Measurements from ENCODE around the gene NAALADL2.
A peak's percentile ranks its signal among the peaks of the same experiment; 100 is the strongest.
"Not testable (repeated sequence)": the region's sequence is repeated elsewhere in the genome, so short reads cannot be mapped to it uniquely, and the experiment has no call there.

NAALADL2 gene

DNA sequence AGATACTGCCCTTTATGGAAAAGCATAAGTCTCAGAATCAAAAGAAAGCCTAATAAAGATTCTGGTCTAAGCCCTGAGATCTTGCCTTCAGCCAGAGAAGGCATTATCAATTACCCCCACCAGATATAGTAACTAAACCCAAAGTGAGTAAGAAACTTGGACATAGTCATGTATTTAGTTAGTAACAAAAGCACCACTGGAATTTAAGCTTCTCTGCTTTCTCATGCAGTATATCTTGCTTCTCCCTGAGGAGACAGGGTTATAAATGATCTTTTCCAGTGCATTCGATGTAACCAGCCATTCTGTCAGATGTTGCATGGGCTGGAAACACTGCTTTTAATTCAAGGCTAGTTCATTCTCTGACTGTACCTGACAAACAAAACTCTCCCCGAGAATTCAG lies 946.7 kb downstream of the NAALADL2 start:
- Histone ChIP-seq H3K9ac (ENCODE audit: low read length) (no peak overlapping the region), H4K5ac (ENCODE audit: low read length) (no peak overlapping the region), H3K4me2 (ENCODE audit: low read length) (no peak overlapping the region), H3K36me3 (ENCODE audit: control insufficient read depth, insufficient read depth, low read length) (no peaks in the 10 kb centered on the region), H3K4me3 (ENCODE audit: low read length) (no peak overlapping the region), H2BK15ac (replicated peaks; ENCODE audit: low read depth) (no peak overlapping the region), H3K79me1 (ENCODE audit: low read length) (no peaks in the 10 kb centered on the region), H3K23ac (ENCODE audit: low read length) (no peak overlapping the region), H3K4ac (ENCODE audit: low read depth, low read length) (no peak overlapping the region), H4K8ac (ENCODE audit: low read depth, low read length) (no peak overlapping the region), H2BK5ac (ENCODE audit: low read length) (no peak overlapping the region), H3K27ac (ENCODE audit: low read depth, low read length) (no peak overlapping the region), H3K18ac (ENCODE audit: low read length) (peak overlapping the region; percentile 47), H3K56ac (ENCODE audit: low read length) (no peak overlapping the region), H3K79me2 (ENCODE audit: control insufficient read depth, insufficient read depth, low read length) (no peaks in the 10 kb centered on the region), H2AK5ac (ENCODE audit: low read length) (no peak overlapping the region), H3K27me3 (ENCODE audit: insufficient read depth, low read length, poor library complexity) (no peaks in the 10 kb centered on the region), H3K4me1 (ENCODE audit: control insufficient read depth, low read depth, low read length) (no peaks in the 10 kb centered on the region), H2BK120ac (ENCODE audit: low read depth, low read length) (no peak overlapping the region)
- no CpG with 5 or more reads among the region's 2 CpGs for WGBS (ENCODE audit: extremely low coverage, insufficient coverage, low lambda C conversion rate)
- no peak for DNase-seq

DNA sequence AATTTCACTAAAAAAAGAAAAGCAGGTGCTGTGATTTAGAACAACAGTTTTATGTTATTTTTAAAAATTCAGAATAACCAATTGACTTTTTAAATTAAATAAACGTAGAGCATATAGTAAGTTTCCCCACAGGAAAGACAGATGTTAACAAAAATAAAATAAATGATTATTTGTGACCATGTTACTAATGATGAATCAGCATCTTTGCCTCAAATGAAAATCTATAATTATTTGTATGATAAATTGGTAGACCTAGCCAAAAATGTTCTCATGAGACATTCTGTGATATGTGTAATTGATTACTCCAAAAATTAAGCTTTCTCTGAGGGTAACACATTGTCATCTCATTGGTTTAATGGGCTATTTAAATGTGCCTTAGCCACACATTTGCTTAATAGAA lies 948.0 kb downstream of the NAALADL2 start:
- DNase-seq, result no peak
- no peaks in the 10 kb centered on the region for H3K36me3 ChIP-seq (ENCODE audit: control insufficient read depth, insufficient read depth, low read length)

DNA sequence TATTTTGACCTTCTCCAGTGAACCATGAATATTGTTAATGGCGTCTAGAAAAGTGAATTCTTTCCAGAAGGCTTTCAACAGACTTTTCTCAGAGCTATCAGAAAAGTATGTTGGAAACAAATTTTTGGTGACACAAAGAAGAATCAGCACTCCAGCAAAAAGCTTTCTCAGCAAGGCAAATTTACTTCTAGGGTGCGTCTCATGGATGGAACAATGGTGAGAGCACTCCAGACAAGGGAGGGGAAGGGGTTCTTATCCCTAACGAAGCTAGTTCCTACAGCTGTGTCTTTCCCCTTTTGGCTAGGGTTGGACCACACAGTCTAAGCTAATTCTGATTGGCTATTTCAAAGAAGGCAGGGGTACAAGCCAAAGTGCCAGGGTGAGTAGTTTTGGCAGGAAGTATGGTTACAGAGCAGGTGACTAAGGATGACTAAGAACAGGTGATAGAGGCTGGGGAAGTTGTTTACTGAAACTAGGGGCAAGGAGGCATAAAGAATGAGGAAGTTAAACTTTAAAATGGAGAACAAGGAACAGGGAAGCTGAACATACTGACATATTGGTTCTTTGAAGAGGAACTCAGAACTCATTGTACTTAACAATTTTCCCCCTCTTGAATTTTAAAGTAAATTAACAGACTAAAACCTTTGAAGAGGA lies 959.8 kb downstream of the NAALADL2 start:
- Histone ChIP-seq H3K36me3 (ENCODE audit: control insufficient read depth, insufficient read depth, low read length) (no peaks in the 10 kb centered on the region), H2BK15ac (replicated peaks; ENCODE audit: low read depth) (no peak overlapping the region), H3K4me1 (ENCODE audit: control insufficient read depth, low read depth, low read length) (no peaks in the 10 kb centered on the region), H3K27ac (ENCODE audit: low read depth, low read length) (no peak overlapping the region), H3K27me3 (ENCODE audit: insufficient read depth, low read length, poor library complexity) (no peaks in the 10 kb centered on the region), H3K23ac (ENCODE audit: low read length) (no peak overlapping the region), H4K5ac (ENCODE audit: low read length) (no peak overlapping the region), H3K4ac (ENCODE audit: low read depth, low read length) (no peak overlapping the region), H3K18ac (ENCODE audit: low read length) (no peak overlapping the region), H3K4me2 (ENCODE audit: low read length) (no peak overlapping the region), H2AK5ac (ENCODE audit: low read length) (no peak overlapping the region), H2BK120ac (ENCODE audit: low read depth, low read length) (no peak overlapping the region), H3K9ac (ENCODE audit: low read length) (no peak overlapping the region), H2BK5ac (ENCODE audit: low read length) (no peak overlapping the region), H3K79me1 (ENCODE audit: low read length) (no peaks in the 10 kb centered on the region), H3K56ac (ENCODE audit: low read length) (no peak overlapping the region), H3K79me2 (ENCODE audit: control insufficient read depth, insufficient read depth, low read length) (no peaks in the 10 kb centered on the region), H4K8ac (ENCODE audit: low read depth, low read length) (no peak overlapping the region), H3K4me3 (ENCODE audit: low read length) (no peak overlapping the region)
- peak; percentile 47 for DNase-seq
- WGBS (ENCODE audit: extremely low coverage, insufficient coverage, low lambda C conversion rate), result no CpG with 5 or more reads among the region's 3 CpGs

More for the DNA sequence above, 948.0 kb downstream of the NAALADL2 start:
- no peak overlapping the region for H2AK5ac ChIP-seq (ENCODE audit: low read length)
- H3K79me1 ChIP-seq (ENCODE audit: low read length), result no peaks in the 10 kb centered on the region
- H3K4ac ChIP-seq (ENCODE audit: low read depth, low read length), result no peak overlapping the region
- no peak overlapping the region for H2BK5ac ChIP-seq (ENCODE audit: low read length)
- no peak overlapping the region for H3K56ac ChIP-seq (ENCODE audit: low read length)
- H2BK15ac ChIP-seq (replicated peaks; ENCODE audit: low read depth), result no peak overlapping the region
- H3K79me2 ChIP-seq (ENCODE audit: control insufficient read depth, insufficient read depth, low read length), result no peaks in the 10 kb centered on the region
- no peak overlapping the region for H2BK120ac ChIP-seq (ENCODE audit: low read depth, low read length)
- H4K5ac ChIP-seq (ENCODE audit: low read length), result no peak overlapping the region
- no peak overlapping the region for H3K27ac ChIP-seq (ENCODE audit: low read depth, low read length)
- no peak overlapping the region for H3K23ac ChIP-seq (ENCODE audit: low read length)
- H3K9ac ChIP-seq (ENCODE audit: low read length), result no peak overlapping the region
- H4K8ac ChIP-seq (ENCODE audit: low read depth, low read length), result no peak overlapping the region
- no peaks in the 10 kb centered on the region for H3K4me1 ChIP-seq (ENCODE audit: control insufficient read depth, low read depth, low read length)
- WGBS (ENCODE audit: extremely low coverage, insufficient coverage, low lambda C conversion rate), result no CpG with 5 or more reads among the region's 1 CpG
- no peaks in the 10 kb centered on the region for H3K27me3 ChIP-seq (ENCODE audit: insufficient read depth, low read length, poor library complexity)
- H3K4me2 ChIP-seq (ENCODE audit: low read length), result no peak overlapping the region
- no peak overlapping the region for H3K18ac ChIP-seq (ENCODE audit: low read length)
- H3K4me3 ChIP-seq (ENCODE audit: low read length), result no peak overlapping the region

DNA sequence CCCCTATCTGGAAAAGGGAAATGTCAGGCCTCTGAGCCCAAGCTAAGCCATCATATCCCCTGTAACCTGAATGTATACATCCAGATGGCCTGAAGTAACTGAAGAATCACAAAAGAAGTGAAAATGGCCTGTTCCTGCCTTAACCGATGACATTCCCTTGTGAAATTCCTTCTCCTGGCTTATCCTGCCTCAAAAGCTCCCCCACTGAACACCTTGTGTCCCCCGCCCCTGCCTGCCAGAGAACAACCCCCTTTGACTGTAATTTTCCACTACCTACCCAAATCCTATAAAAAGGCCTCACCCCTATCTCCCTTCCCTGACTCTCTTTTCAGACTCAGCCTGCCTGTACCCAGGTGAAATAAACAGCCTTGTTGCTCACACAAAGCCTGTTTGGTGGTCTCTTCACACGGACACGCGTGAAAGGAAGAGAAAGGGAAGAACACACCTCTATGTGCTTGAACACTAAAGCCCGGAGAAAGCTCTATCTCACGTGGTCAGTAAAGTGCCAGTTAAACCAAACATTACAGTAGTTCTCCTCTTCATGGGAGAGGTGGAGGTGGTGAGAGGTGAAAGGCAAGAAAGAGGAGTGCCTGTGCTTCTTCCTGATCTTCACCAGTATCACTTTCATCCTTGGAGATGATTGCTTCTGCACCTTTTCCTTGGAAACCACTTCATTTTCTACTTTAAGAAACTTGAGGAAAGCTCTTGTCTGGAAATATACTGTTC lies 963.8 kb downstream of the NAALADL2 start:
- H2BK5ac ChIP-seq (ENCODE audit: low read length), result peak overlapping the region; percentile 64
- DNase-seq, result peak; percentile 95
- H3K4me3 ChIP-seq (ENCODE audit: low read length); H3K4ac ChIP-seq (ENCODE audit: low read depth, low read length); H3K4me2 ChIP-seq (ENCODE audit: low read length); H3K36me3 ChIP-seq (ENCODE audit: control insufficient read depth, insufficient read depth, low read length); H4K8ac ChIP-seq (ENCODE audit: low read depth, low read length); H2AK5ac ChIP-seq (ENCODE audit: low read length); H3K79me1 ChIP-seq (ENCODE audit: low read length); H3K23ac ChIP-seq (ENCODE audit: low read length); H3K27me3 ChIP-seq (ENCODE audit: insufficient read depth, low read length, poor library complexity); H2BK15ac ChIP-seq (replicated peaks; ENCODE audit: low read depth); H3K79me2 ChIP-seq (ENCODE audit: control insufficient read depth, insufficient read depth, low read length); H4K5ac ChIP-seq (ENCODE audit: low read length); H3K4me1 ChIP-seq (ENCODE audit: control insufficient read depth, low read depth, low read length): not testable (repeated sequence)
- peak overlapping the region; percentile 73 for H3K56ac ChIP-seq (ENCODE audit: low read length)
- peak overlapping the region; percentile 24 for H2BK120ac ChIP-seq (ENCODE audit: low read depth, low read length)
- peak overlapping the region; percentile 71 for H3K27ac ChIP-seq (ENCODE audit: low read depth, low read length)
- WGBS (ENCODE audit: extremely low coverage, insufficient coverage, low lambda C conversion rate), result no CpG with 5 or more reads among the region's 7 CpGs
- peak overlapping the region; percentile 34 for H3K9ac ChIP-seq (ENCODE audit: low read length)
- H3K18ac ChIP-seq (ENCODE audit: low read length), result peak overlapping the region; percentile 98

DNA sequence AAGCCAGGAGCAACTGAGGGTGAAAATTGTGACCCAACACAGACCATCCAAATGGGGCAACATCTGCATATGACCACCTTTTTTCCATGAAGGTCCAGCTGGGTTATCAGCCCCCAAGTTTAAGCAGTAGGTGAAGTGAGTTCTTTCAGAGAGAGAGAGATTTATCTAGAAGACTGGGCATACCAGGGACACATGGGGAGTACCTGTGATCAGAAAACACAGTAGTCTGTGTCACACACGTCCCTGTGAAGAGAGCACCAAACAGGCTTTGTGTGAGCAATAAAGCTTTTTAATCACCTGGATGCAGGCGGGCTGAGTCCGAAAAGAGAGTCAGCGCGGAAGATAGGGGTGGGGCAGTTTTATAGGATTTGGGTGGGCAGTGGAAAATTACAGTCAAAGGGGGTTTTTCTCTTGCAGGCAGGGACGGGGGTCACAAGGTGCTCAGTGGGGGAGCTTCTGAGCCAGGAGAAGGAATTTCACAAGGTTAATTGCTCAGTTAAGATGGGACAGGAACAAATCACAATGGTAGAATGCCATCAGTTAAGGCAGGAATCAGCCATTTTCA lies 966.0 kb downstream of the NAALADL2 start:
- H3K36me3 ChIP-seq (ENCODE audit: control insufficient read depth, insufficient read depth, low read length); H3K23ac ChIP-seq (ENCODE audit: low read length); H4K5ac ChIP-seq (ENCODE audit: low read length); H3K79me2 ChIP-seq (ENCODE audit: control insufficient read depth, insufficient read depth, low read length); H3K79me1 ChIP-seq (ENCODE audit: low read length); H3K4me1 ChIP-seq (ENCODE audit: control insufficient read depth, low read depth, low read length); H4K8ac ChIP-seq (ENCODE audit: low read depth, low read length); H3K4me2 ChIP-seq (ENCODE audit: low read length); H3K27me3 ChIP-seq (ENCODE audit: insufficient read depth, low read length, poor library complexity); H3K4me3 ChIP-seq (ENCODE audit: low read length): not testable (repeated sequence)
- peak overlapping the region; percentile 23 for H2BK15ac ChIP-seq (replicated peaks; ENCODE audit: low read depth)
- peak overlapping the region; percentile 84 for H3K4ac ChIP-seq (ENCODE audit: low read depth, low read length)
- peak overlapping the region; percentile 98 for H2BK120ac ChIP-seq (ENCODE audit: low read depth, low read length)
- H3K27ac ChIP-seq (ENCODE audit: low read depth, low read length), result peak overlapping the region; percentile 97
- peak overlapping the region; percentile 32 for H3K9ac ChIP-seq (ENCODE audit: low read length)
- peak overlapping the region; percentile 72 for H3K18ac ChIP-seq (ENCODE audit: low read length)
- peak overlapping the region; percentile 86 for H3K56ac ChIP-seq (ENCODE audit: low read length)
- DNase-seq, result peak; percentile 84
- no CpG with 5 or more reads among the region's 6 CpGs for WGBS (ENCODE audit: extremely low coverage, insufficient coverage, low lambda C conversion rate)
- H2AK5ac ChIP-seq (ENCODE audit: low read length), result peak overlapping the region; percentile 59
- peak overlapping the region; percentile 95 for H2BK5ac ChIP-seq (ENCODE audit: low read length)

Measured in mesendoderm (in vitro differentiated cells).